B cell (primary cell): ENCODE data around the gene ASAP3.

Experiments used
- EZH2 ChIP-seq: IDR thresholded peaks from 2 replicates; pipeline ENCODE4 v1.6.1; 2012; ENCODE audit warnings: borderline replicate concordance, low read depth, mild to moderate bottlenecking, moderate library complexity, low read length; ENCODE audit not compliant: insufficient read depth, poor library complexity, severe bottlenecking
- TF ChIP-seq, protein P1 (sequence below): fragments of 200-600 bp; IDR thresholded peaks from one replicate; pipeline ENCODE4 v1.8.0; 2022; ENCODE audit warnings: antibody characterized with exemption, mild to moderate bottlenecking

DNA sequence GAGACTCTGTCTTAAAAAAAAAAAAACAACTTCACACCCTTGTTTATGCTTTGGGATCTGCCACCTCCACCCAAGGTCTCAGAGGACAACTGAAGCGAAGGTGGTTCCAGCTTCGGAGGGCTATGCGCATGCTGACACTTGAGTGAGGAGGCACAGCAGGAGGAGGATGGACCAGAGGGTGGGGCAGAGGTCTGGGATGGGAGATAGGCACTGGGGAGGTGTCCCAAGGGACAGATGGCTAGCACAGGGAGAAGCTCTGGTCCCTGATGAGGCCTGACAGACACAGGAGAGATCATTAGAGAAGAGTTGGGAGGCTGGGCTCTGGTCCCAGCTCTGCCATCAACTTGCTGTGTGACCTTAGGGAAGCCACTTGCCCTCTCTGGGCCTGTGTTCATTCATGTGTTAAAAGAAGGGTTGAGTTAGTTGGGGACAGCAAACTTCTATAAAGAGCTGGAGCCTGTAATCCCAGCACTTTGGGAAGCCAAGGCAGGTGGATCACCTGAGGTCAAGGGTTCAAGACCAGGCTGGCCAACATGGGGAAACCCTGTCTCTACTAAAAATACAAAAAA, 30.2 kb upstream of the ASAP3 start:
- TF ChIP-seq EZH2 = no peak
- TF ChIP-seq, protein P1, sequence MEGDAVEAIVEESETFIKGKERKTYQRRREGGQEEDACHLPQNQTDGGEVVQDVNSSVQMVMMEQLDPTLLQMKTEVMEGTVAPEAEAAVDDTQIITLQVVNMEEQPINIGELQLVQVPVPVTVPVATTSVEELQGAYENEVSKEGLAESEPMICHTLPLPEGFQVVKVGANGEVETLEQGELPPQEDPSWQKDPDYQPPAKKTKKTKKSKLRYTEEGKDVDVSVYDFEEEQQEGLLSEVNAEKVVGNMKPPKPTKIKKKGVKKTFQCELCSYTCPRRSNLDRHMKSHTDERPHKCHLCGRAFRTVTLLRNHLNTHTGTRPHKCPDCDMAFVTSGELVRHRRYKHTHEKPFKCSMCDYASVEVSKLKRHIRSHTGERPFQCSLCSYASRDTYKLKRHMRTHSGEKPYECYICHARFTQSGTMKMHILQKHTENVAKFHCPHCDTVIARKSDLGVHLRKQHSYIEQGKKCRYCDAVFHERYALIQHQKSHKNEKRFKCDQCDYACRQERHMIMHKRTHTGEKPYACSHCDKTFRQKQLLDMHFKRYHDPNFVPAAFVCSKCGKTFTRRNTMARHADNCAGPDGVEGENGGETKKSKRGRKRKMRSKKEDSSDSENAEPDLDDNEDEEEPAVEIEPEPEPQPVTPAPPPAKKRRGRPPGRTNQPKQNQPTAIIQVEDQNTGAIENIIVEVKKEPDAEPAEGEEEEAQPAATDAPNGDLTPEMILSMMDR = no peak
